HG02588 (cell line): ENCODE data around the gene OGFR.
A peak's percentile ranks its signal among the peaks of the same experiment; 100 is the strongest.

Source experiments
- ATAC-seq: cut with Tn5 transposase; IDR thresholded peaks from one replicate; pipeline ENCODE4 v1.9.1; 2021; ENCODE audit warnings: mild to moderate bottlenecking, moderate library complexity; ENCODE audit not compliant: unreplicated experiment

Gene OGFR

GRCh38 chr20:62856931-62857619 lies 52.4 kb downstream of the OGFR start:
- no peak for ATAC-seq

- no peak for ATAC-seq
These were observed 53.6 kb downstream of the OGFR start for GRCh38 chr20:62858058-62858830.

DNA sequence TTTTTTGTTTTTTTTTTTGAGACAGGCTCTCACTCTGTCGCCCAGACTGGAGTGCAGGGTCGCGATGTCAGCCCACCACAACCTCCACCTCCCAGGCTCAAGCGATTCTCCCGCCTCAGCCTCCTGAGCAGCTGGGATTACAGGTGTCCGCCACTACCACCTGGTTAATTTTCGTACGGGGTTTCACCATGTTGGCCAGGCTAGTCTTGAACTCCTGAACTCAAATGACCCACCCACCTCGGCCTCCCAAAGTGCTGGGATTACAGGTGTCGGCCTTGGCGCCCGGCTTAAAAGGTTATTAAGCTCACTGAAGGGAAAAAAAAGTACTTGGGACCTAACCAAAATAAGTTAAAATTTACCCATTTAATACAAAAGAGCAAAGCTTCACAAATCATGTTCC lies 55.1 kb downstream of the OGFR start:
- no peak for ATAC-seq

- no peak for ATAC-seq
These were observed 55.8 kb downstream of the OGFR start for GRCh38 chr20:62860391-62860923.

- peak; percentile 29 for ATAC-seq
These were observed 56.5 kb downstream of the OGFR start for GRCh38 chr20:62860924-62861691.

DNA sequence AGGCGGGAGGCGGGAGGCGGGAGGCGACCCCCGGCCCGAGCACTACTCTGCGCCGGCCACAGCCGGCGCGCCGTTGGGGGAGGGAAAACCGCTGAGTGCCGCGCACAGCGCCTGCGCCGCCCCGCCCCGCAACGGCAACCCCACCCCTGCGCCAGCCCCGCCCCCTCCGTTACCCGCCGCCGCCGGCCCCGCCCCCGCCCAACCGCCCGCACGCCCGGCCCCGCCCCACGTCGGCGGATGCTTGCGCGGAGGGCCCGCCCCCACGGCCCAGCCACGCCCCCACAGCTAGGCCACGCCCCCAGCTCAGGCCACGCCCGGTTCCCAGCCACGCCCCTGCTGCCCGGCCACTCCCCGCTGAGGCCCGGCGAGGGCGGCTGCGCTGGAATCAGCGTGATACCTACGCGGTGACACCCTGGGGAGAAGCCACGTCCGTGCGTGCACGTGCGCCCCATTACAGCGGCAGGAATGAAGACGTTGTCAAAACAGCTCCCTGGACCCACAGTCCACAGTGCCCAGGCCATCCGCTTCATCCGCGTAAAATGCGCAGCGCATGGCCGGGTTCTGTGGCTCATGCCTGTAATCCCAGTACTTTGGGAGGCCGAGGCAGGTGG lies 57.2 kb downstream of the OGFR start, which contains the start of gene TCFL5:
Gene TCFL5, minus strand, starts transcription at position 97 of the 611 bp plus-strand sequence. CDS start 152 bp downstream, outside the sequence.
- ATAC-seq = peak; percentile 59
